Islet precursor cell (in vitro differentiated cells): Measurements from ENCODE around the gene APOC3.

ENCODE experiments used
- DNase-seq: peaks from one replicate; pipeline ENCODE4 v3.0.0-alpha.2; 2018

APOC3 gene

DNA sequence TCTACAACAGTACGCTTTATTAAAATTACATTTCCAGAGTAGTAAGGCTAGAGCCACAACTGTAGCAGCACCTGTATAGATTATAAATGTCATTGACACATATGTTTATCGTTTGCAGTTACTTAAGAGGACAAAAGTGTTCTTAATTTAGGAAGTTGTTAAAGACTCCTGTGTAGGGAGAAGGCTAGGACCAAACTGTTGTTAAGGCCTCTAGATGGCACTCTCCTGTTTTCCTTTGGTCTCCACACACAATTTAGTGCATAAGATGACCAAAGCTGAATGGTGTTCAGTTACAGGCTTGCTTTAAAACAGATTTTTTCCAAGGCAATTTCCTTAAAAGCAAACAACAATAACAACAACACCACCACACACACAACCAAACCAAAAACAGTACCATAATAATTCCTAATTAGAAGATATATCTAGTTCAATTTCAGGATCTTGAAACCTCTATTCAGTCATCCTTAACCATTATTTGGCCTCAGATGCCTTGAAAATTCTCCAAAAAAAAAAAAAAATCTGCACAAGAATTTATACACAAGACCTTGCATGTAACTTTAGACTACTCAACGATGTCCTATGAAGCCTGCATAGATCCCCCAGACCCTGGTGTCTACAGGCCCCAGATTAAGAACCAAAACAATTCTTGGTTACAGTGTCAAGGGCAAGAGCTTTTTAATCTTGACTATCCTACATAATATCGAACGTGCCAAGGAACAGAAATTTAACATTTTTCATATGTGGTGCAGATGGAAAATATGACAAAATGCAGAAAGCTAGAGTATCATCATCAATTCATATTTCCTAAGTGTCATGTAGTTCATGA is 50.3 kb downstream of the APOC3 start:
- DNase-seq: no peak

DNA sequence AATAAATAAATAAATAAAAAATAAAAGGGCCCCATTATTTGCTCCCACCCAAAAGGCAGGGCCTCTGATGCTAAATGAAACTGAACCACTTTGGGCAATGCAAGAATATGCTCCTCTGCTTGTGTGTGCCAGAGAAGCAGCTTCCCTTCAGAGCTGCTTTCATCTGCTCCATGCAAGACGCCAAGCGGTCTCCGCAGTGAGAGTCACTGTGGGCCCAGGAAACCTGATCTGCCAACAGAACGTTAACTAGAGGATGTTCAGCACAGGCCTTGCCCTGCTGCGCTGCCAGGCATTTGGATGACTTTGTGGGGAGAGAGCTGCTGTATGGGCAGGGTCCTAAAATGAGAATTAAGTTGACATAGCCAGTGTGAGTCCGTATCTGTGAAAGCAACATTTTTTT is 51.4 kb downstream of the APOC3 start:
- DNase-seq: no peak

DNA sequence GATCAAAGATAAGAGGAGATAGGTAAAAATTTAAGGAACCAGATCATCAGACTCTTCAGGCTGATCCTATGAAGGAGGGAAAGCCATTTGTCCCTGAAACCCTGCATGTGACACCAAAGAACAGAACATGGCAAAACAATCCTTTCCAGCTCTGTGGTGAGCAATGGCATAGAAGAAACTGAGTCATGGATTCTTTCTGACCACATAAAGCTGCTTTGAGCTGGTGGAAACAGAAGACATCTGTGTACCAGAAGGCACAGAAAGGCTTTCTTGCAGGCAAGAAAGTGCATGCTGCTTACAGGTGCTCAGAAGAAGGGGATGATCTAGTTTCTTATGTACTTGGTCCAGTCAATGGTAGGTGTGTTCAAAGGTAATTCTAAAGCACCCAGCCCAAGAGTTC is 52.7 kb downstream of the APOC3 start:
- no peak for DNase-seq
